Lung (tissue), 12 donors: ENCODE data around the gene TMEM209. TPM values are rescaled to one million over a fixed set of nuclear protein-coding genes. Genes with fewer than 3 reads are reported as not detected.

ENCODE experiments used
- ATAC-seq: fragments of 200-7000 bp; cut with Tn5 transposase; one replicate; pipeline ENCODE4 v1.9.1; 2020; ENCODE audit warnings: moderate number of reproducible peaks; ENCODE audit not compliant: insufficient read depth, low FRiP score
- DNase-seq, 3 donors: peaks; one replicate each; pipeline ENCODE4 v3.0.0-alpha.2; 2013 to 2017
- H3K27ac ChIP-seq, 2 donors: one replicate each; pipeline ENCODE4 v1.5.1; 2013; ENCODE audit warnings: mild to moderate bottlenecking in 2 of 2, moderate library complexity in 2 of 2, control low read depth in 1 of 2, inconsistent platforms in 1 of 2, low read depth in 1 of 2, low read length in 1 of 2
- H3K27me3 ChIP-seq, 3 donors: one replicate each; pipeline ENCODE4 v1.5.1; 2013; ENCODE audit warnings: low read length in 2 of 3; ENCODE audit not compliant: control insufficient read depth in 3 of 3, insufficient read depth in 3 of 3
- H3K36me3 ChIP-seq, 4 donors: one replicate each; pipeline ENCODE4 v1.5.1; 2013; ENCODE audit warnings: low read length in 4 of 4, mild to moderate bottlenecking in 1 of 4, moderate library complexity in 1 of 4; ENCODE audit not compliant: control insufficient read depth in 4 of 4, insufficient read depth in 4 of 4
- H3K4me1 ChIP-seq, 5 donors: one replicate each; pipeline ENCODE4 v1.5.1; 2013; ENCODE audit warnings: low read length in 5 of 5, mild to moderate bottlenecking in 2 of 5, moderate library complexity in 1 of 5; ENCODE audit not compliant: control insufficient read depth in 5 of 5, insufficient read depth in 5 of 5
- H3K4me3 ChIP-seq: one replicate; pipeline ENCODE4 v1.5.1; 2013; ENCODE audit warnings: mild to moderate bottlenecking, control low read depth, moderate library complexity
- H3K9ac ChIP-seq, 2 donors: one replicate each; pipeline ENCODE4 v1.5.1; 2013; ENCODE audit warnings: low read length in 2 of 2, control low read depth in 1 of 2; ENCODE audit not compliant: insufficient read depth in 1 of 2
- H3K9me3 ChIP-seq, 4 donors: one replicate each; pipeline ENCODE4 v1.5.1; 2013; ENCODE audit warnings: low read length in 3 of 4, mild to moderate bottlenecking in 1 of 4, moderate library complexity in 1 of 4; ENCODE audit not compliant: control insufficient read depth in 4 of 4, insufficient read depth in 3 of 4
- CTCF ChIP-seq: IDR thresholded peaks from 2 replicates; pipeline ENCODE4 v1.5.1; 2012; ENCODE audit warnings: mild to moderate bottlenecking; ENCODE audit errors: control extremely low read depth, extremely low read depth
- WGBS, 2 donors: extraction: QIAGEN DNeasy Blood & Tissue Kit; methylation state at CpG; one replicate each; pipeline ENCODE4 v1.1.7; 2013; 5-methylcytosine and 5-hydroxymethylcytosine counted together
- polyA plus RNA-seq, 2 donors: library from polyadenylated mRNA; stranded (reverse); fragments of 200-250 nt; gene quantifications; one replicate each; pipeline ENCODE4 v1.2.1, GENCODE V29; 2013
- total RNA-seq, 2 donors: library from RNA; depleted of rRNA in 1 of 2; stranded (reverse); fragments of >200 nt in 1 of 2; gene quantifications; one replicate each; pipeline ENCODE4 v1.2.1, GENCODE V29; 2014 to 2021
- donor health status: control.
- donor health status: control.
- donor health status: Bipolar disorder and iron deficiency.
- donor health status: healthy.
- donor health status: DM: yes; HTN: yes; CAD: no.

TMEM209 gene
- total and polyA plus RNA-seq, 4 donors = 8.3 to 22.2 (median 12.6) TPM

GRCh38 chr7:130160023-130160422 lies 45.2 kb downstream of the TMEM209 start:
- Histone ChIP-seq H3K36me3 (peaks cover 14 to 27% (median 14%) of the 10 kb centered on the region in 4 donors), H3K4me3 (no peak overlapping the region), H3K9me3 (peaks cover 0 to 6% (median 3%) of the 10 kb centered on the region in 4 donors), H3K27me3 (no peaks in the 10 kb centered on the region), H3K4me1 (no peaks in the 10 kb centered on the region), H3K9ac (no peak overlapping the region), H3K27ac (no peak overlapping the region)
- no peak for ATAC-seq
- WGBS, 2 donors = 98% methylated on average over 2 of the region's 2 CpGs
- no peak for DNase-seq
- TF ChIP-seq CTCF = no peak

GRCh38 chr7:130157700-130158099 lies 47.5 kb downstream of the TMEM209 start:
- no peaks in the 10 kb centered on the region for H3K27me3 ChIP-seq
- H3K9ac ChIP-seq = no peak overlapping the region
- H3K9me3 ChIP-seq = peaks cover 0 to 7% (median 3%) of the 10 kb centered on the region in 4 donors
- H3K36me3 ChIP-seq = peaks cover 5 to 24% (median 10%) of the 10 kb centered on the region in 4 donors
- H3K4me1 ChIP-seq = peaks cover 0 to 12% (median 0%) of the 10 kb centered on the region in 5 donors
- H3K4me3 ChIP-seq = no peak overlapping the region
- 92 to 95% methylated on average over 7 of the region's 7 CpGs for WGBS, 2 donors
- H3K27ac ChIP-seq = no peak overlapping the region
- no peak for DNase-seq
- ATAC-seq = no peak
- no peak for TF ChIP-seq CTCF

GRCh38 chr7:130156140-130156539 lies 49.1 kb downstream of the TMEM209 start:
- no peak overlapping the region for H3K27ac ChIP-seq
- peaks cover 0 to 14% (median 0%) of the 10 kb centered on the region in 5 donors for H3K4me1 ChIP-seq
- no peak for DNase-seq
- peaks cover 0 to 8% (median 3%) of the 10 kb centered on the region in 4 donors for H3K9me3 ChIP-seq
- no peak for TF ChIP-seq CTCF
- peaks cover 2 to 13% (median 5%) of the 10 kb centered on the region in 4 donors for H3K36me3 ChIP-seq
- H3K4me3 ChIP-seq = no peak overlapping the region
- H3K27me3 ChIP-seq = no peaks in the 10 kb centered on the region
- ATAC-seq = no peak
- 97% methylated on average over 7 of the region's 7 CpGs for WGBS, 2 donors
- no peak overlapping the region for H3K9ac ChIP-seq
